CD4-positive, CD25-positive, alpha-beta regulatory T cell (primary cell): ENCODE results near the gene RASL12. TPM values are rescaled to one million over a fixed set of nuclear protein-coding genes. Genes with fewer than 3 reads are reported as not detected.

Source experiments
- ATAC-seq, 2 donors: fragments of 150-1000 bp; cut with Tn5 transposase; one replicate each; pipeline ENCODE4 v1.10.0; 2021; ENCODE audit warnings: low read depth in 2 of 2, moderate number of reproducible peaks in 2 of 2, moderate library complexity in 1 of 2
- DNase-seq, 3 donors: peaks; one replicate each; pipeline versions ENCODE4 v3.0.0 to v3.0.0-alpha.2; 2012 to 2022; ENCODE audit warnings: mixed read lengths in 1 of 3
- H3K27ac ChIP-seq: one replicate; pipeline ENCODE4 v1.7.0; 2013; ENCODE audit warnings: mild to moderate bottlenecking, low read length; ENCODE audit not compliant: insufficient read depth, poor library complexity, severe bottlenecking
- H3K27me3 ChIP-seq: one replicate; pipeline ENCODE4 v1.7.0; 2013; ENCODE audit warnings: low read length; ENCODE audit not compliant: control insufficient read depth, insufficient read depth
- H3K36me3 ChIP-seq: one replicate; pipeline ENCODE4 v1.7.0; 2013; ENCODE audit warnings: mild to moderate bottlenecking, low read length, moderate library complexity; ENCODE audit not compliant: control insufficient read depth, insufficient read depth
- H3K4me1 ChIP-seq: 2 replicates; pipeline ENCODE4 v1.7.0; 2013; ENCODE audit warnings: mild to moderate bottlenecking, low read length; ENCODE audit not compliant: insufficient read depth, control insufficient read depth, poor library complexity, severe bottlenecking
- H3K4me3 ChIP-seq: one replicate; pipeline ENCODE4 v1.7.0; 2013; ENCODE audit warnings: low read depth, mild to moderate bottlenecking, low read length, moderate library complexity
- H3K9me3 ChIP-seq, 2 experiments: 1 replicate in 1 of 2; 2 replicates in 1 of 2; pipeline ENCODE4 v1.7.0; 2013; ENCODE audit warnings: low read length in 2 of 2, mild to moderate bottlenecking in 1 of 2, moderate library complexity in 1 of 2; ENCODE audit not compliant: control insufficient read depth in 2 of 2
- H3K27ac Mint-ChIP-seq, 3 donors: one replicate each; pipeline ENCODE4 v1.8.0; 2020 to 2022; ENCODE audit warnings: mild to moderate bottlenecking in 3 of 3, mixed read lengths in 3 of 3, moderate library complexity in 2 of 3
- H3K27me3 Mint-ChIP-seq: one replicate; pipeline ENCODE4 v1.8.0; 2022; ENCODE audit warnings: mild to moderate bottlenecking, mixed read lengths
- H3K36me3 Mint-ChIP-seq: one replicate; pipeline ENCODE4 v1.8.0; 2020; ENCODE audit warnings: mixed read lengths
- H3K4me1 Mint-ChIP-seq, 4 donors: one replicate each; pipeline ENCODE4 v1.8.0; 2020 to 2022; ENCODE audit warnings: mixed read lengths in 4 of 4, mild to moderate bottlenecking in 1 of 4
- H3K4me3 Mint-ChIP-seq, 4 donors: one replicate each; pipeline ENCODE4 v1.8.0; 2020 to 2022; ENCODE audit warnings: mild to moderate bottlenecking in 4 of 4, mixed read lengths in 4 of 4, moderate library complexity in 3 of 4
- H3K9me3 Mint-ChIP-seq, 7 donors: one replicate each; pipeline ENCODE4 v1.8.0; 2020 to 2022; ENCODE audit warnings: mixed read lengths in 7 of 7, mild to moderate bottlenecking in 3 of 7, moderate library complexity in 2 of 7
- polyA plus RNA-seq, 4 donors: library from polyadenylated mRNA; unstranded; fragments of 300-500 nt; fragmentation: Illumina TruSeq; gene quantifications; one replicate each; pipeline ENCODE4 v1.2.3, GENCODE V29; 2021
- total RNA-seq: library from RNA; stranded (reverse); gene quantifications from one replicate; pipeline ENCODE4 v1.2.3, GENCODE V29; 2022

The RASL12 gene
- total and polyA plus RNA-seq, 5 donors from 2014 or later = not detected

- Histone ChIP-seq H3K36me3 (no peaks in the 10 kb centered on the region), H3K9me3 (no peaks in the 10 kb centered on the region), H3K27ac (no peak overlapping the region), H3K4me1 (no peaks in the 10 kb centered on the region), H3K4me3 (no peak overlapping the region), H3K27me3 (no peaks in the 10 kb centered on the region)
- no peak overlapping the region for H3K27ac Mint-ChIP-seq
- no peaks in the 10 kb centered on the region for H3K4me1 Mint-ChIP-seq
- H3K9me3 Mint-ChIP-seq = no peaks in the 10 kb centered on the region
- ATAC-seq (no peak), DNase-seq (no peak)
- no peaks in the 10 kb centered on the region for H3K36me3 Mint-ChIP-seq
- H3K27me3 Mint-ChIP-seq = peaks cover 5% of the 10 kb centered on the region
- H3K4me3 Mint-ChIP-seq = no peak overlapping the region
These were observed 12.5 kb downstream of the RASL12 start for GRCh38 chr15:65055201-65055870.

DNA sequence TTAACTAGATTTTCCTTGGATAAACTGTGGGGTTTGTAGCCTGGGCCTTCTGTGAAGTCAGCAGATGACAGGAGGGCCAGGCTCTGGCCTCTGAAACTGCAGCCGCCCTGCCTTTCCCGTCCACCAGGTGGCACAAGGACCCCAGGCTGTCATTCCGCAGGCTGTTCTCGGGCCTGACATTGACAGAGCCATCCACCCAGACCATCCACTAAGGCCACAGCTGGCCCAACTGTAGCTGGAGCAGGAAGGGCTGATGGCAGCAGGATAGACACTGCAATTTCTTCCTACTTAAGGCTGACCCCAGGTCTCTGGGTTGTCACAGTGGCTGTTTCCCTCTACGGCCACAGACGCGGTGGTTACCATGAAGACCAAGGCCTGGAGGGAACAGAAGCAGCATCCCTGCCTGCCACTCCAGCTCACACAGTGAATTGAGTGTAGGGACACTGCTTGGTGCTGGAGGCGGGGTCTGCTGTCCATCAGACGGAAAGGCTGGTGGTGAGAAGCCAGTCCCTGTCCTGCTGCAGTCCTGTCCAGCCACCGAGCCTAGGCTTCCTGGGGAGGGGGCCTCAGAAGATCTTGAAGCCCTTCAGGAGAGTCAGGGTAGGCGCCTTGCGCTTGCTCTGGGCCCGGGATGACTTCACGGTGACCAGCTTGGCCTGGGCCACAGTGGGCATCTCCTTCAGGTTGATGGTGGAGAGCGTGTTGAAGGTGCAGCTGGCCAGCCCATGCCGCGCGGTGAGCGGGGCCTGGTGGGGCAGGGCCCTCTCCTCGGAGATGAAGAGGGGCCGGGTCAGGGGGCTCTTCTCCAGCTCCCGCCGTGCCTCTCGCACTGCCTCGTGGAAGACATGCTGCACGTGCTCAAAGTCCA is 13.2 kb downstream of the RASL12 start:
- no peaks in the 10 kb centered on the region for H3K36me3 ChIP-seq

DNA sequence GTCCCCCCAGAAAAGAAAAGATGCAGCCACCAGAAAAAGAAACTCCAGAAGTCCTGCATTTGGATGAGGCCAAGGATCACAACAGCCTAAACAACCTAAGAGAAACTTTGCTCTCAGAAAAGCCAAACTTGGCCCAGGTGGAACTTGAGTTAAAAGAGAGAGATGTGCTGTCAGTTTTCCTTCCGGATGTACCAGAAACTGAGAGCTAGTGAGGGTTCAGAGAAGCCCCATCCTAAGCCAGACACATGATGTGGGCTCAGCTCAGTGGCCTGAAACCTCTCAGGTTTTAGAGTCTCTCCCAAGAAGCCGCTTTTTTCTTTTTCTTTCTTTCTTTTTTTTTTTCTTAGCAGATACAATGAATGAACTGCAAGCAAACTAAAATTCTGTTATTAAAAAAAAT is 14.8 kb downstream of the RASL12 start:
- Histone ChIP-seq H3K27me3 (no peaks in the 10 kb centered on the region), H3K4me3 (no peak overlapping the region), H3K4me1 (peaks cover 10% of the 10 kb centered on the region), H3K27ac (no peak overlapping the region), H3K9me3 (no peaks in the 10 kb centered on the region), H3K36me3 (no peaks in the 10 kb centered on the region)
- ATAC-seq (no peak), DNase-seq (no peak)
- no peaks in the 10 kb centered on the region for H3K36me3 Mint-ChIP-seq
- peaks cover 0 to 16% (median 10%) of the 10 kb centered on the region in 4 donors for H3K4me1 Mint-ChIP-seq
- no peak overlapping the region for H3K4me3 Mint-ChIP-seq
- no peaks in the 10 kb centered on the region for H3K9me3 Mint-ChIP-seq
- H3K27me3 Mint-ChIP-seq = peaks cover 10% of the 10 kb centered on the region
- no peak overlapping the region for H3K27ac Mint-ChIP-seq

More for the DNA sequence above, 13.2 kb downstream of the RASL12 start:
- Histone ChIP-seq H3K27ac (no peak overlapping the region), H3K9me3 (no peaks in the 10 kb centered on the region), H3K27me3 (no peaks in the 10 kb centered on the region), H3K4me3 (no peak overlapping the region), H3K4me1 (peaks cover 3% of the 10 kb centered on the region)
- Mint-ChIP-seq H3K4me1 (peaks cover 0 to 8% (median 6%) of the 10 kb centered on the region in 4 donors), H3K27me3 (peaks cover 6% of the 10 kb centered on the region), H3K4me3 (no peak overlapping the region), H3K27ac (no peak overlapping the region), H3K36me3 (no peaks in the 10 kb centered on the region), H3K9me3 (no peaks in the 10 kb centered on the region)
- peak; percentile 12 to 56 (median 32) for DNase-seq
- no peak for ATAC-seq

DNA sequence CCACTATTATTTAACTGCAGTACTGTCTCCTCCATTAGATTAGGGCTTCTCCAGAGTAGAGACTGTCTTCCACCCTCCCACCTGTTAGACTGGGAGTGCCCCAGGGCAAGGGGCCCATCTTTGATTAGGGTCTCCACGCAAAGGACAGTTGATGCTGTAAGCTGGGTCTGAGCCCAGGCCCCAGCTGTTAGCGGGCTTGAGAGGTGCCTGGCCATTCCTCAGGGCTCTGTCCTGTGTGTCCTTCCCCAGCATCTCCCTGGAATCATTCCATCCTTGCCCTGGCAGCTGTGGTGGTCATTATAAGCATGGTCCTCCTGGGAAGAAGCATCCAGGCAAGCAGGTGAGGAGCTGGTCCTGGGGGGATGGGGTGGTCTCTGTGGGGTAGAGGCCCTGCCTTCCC is 16.5 kb downstream of the RASL12 start:
- no peak overlapping the region for H3K27ac Mint-ChIP-seq
- H3K36me3 Mint-ChIP-seq = no peaks in the 10 kb centered on the region
- peaks cover 10% of the 10 kb centered on the region for H3K4me1 ChIP-seq
- DNase-seq = no peak
- no peak overlapping the region for H3K4me3 Mint-ChIP-seq
- no peaks in the 10 kb centered on the region for H3K27me3 ChIP-seq
- H3K27ac ChIP-seq = no peak overlapping the region
- H3K36me3 ChIP-seq = no peaks in the 10 kb centered on the region
- peaks cover 0 to 16% (median 10%) of the 10 kb centered on the region in 4 donors for H3K4me1 Mint-ChIP-seq
- H3K9me3 ChIP-seq = no peaks in the 10 kb centered on the region
- H3K27me3 Mint-ChIP-seq = peaks cover 10% of the 10 kb centered on the region
- H3K4me3 ChIP-seq = no peak overlapping the region
- H3K9me3 Mint-ChIP-seq = no peaks in the 10 kb centered on the region
- no peak for ATAC-seq

- no peak for ATAC-seq
- no peak for DNase-seq
- H3K27me3 ChIP-seq = no peaks in the 10 kb centered on the region
- H3K4me1 Mint-ChIP-seq = peaks cover 0 to 16% (median 10%) of the 10 kb centered on the region in 4 donors
- no peaks in the 10 kb centered on the region for H3K9me3 Mint-ChIP-seq
- no peaks in the 10 kb centered on the region for H3K36me3 Mint-ChIP-seq
- H3K4me3 ChIP-seq = no peak overlapping the region
- peaks cover 10% of the 10 kb centered on the region for H3K27me3 Mint-ChIP-seq
- peaks cover 10% of the 10 kb centered on the region for H3K4me1 ChIP-seq
- H3K27ac ChIP-seq = no peak overlapping the region
- H3K36me3 ChIP-seq = no peaks in the 10 kb centered on the region
- H3K9me3 ChIP-seq = no peaks in the 10 kb centered on the region
- H3K27ac Mint-ChIP-seq = peak overlapping the region in 2 of 3 donors; percentile 0 to 17
- peak overlapping the region; percentile 1 to 83 (median 44) for H3K4me3 Mint-ChIP-seq
These were observed 17.5 kb downstream of the RASL12 start for GRCh38 chr15:65050270-65050669.

DNA sequence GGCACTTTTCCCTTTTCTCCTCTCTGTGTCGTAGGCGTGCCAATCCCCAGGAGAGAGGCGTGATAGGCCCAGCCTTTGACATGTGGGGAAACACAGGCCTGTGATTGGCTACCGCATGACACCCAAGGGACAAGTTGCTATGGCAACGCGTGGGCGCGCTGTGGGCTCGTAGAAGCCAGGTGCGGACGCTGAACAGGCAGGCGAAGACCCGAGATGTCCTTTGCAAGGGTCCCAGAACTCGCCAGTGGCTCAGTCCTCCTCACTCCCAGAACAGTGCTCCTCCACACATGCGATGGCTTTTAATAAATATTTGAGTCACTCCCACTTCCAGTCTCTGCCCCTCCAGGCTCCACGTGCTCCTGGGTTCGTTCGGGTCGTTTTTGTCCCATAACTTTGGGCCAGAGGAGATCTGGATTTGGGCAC is 18.4 kb downstream of the RASL12 start:
- H3K9me3 Mint-ChIP-seq = no peaks in the 10 kb centered on the region
- Histone ChIP-seq H3K9me3 (no peaks in the 10 kb centered on the region), H3K27ac (no peak overlapping the region), H3K4me1 (peaks cover 10% of the 10 kb centered on the region), H3K4me3 (peak overlapping the region; percentile 62), H3K27me3 (no peaks in the 10 kb centered on the region), H3K36me3 (no peaks in the 10 kb centered on the region)
- peaks cover 10% of the 10 kb centered on the region for H3K27me3 Mint-ChIP-seq
- peak overlapping the region in 3 of 4 donors; percentile 70 to 83 (median 78) for H3K4me3 Mint-ChIP-seq
- H3K36me3 Mint-ChIP-seq = no peaks in the 10 kb centered on the region
- peak overlapping the region in 2 of 3 donors; percentile 0 to 77 for H3K27ac Mint-ChIP-seq
- H3K4me1 Mint-ChIP-seq = peaks cover 0 to 16% (median 10%) of the 10 kb centered on the region in 4 donors
- ATAC-seq (peak; percentile 91 to 96), DNase-seq (peak; percentile 80 to 90 (median 81))

GRCh38 chr15:65048241-65048640 is 19.6 kb downstream of the RASL12 start:
- no peaks in the 10 kb centered on the region for H3K36me3 ChIP-seq
- H3K36me3 Mint-ChIP-seq = peaks cover under 1% of the 10 kb centered on the region
- no peaks in the 10 kb centered on the region for H3K9me3 ChIP-seq
- ATAC-seq = no peak
- H3K4me3 ChIP-seq = no peak overlapping the region
- H3K4me3 Mint-ChIP-seq = no peak overlapping the region
- no peak overlapping the region for H3K27ac ChIP-seq
- H3K4me1 Mint-ChIP-seq = peaks cover 0 to 16% (median 10%) of the 10 kb centered on the region in 4 donors
- no peak for DNase-seq
- H3K27me3 Mint-ChIP-seq = peaks cover 10% of the 10 kb centered on the region
- H3K4me1 ChIP-seq = peaks cover 10% of the 10 kb centered on the region
- no peaks in the 10 kb centered on the region for H3K9me3 Mint-ChIP-seq
- H3K27me3 ChIP-seq = no peaks in the 10 kb centered on the region
- H3K27ac Mint-ChIP-seq = peak overlapping the region in 1 of 3 donors; percentile 17
